IMR-90 (cell line): ENCODE measurements around the gene CD2BP2. TPM values are rescaled to one million over a fixed set of nuclear protein-coding genes. Genes with fewer than 3 reads are reported as not detected.

Experiments
- ATAC-seq: fragments of 200-7000 bp; cut with Tn5 transposase; 2 replicates; pipeline ENCODE4 v1.9.1; 2020; ENCODE audit warnings: low read depth, mild to moderate bottlenecking, moderate library complexity
- BruUV-seq: library from RNA; stranded (reverse); fragments of 400-500 nt; replicated peaks from 2 replicates; lab custom pipeline; 2021; lab: Mats Ljungman, UMichigan
- CTCF ChIA-PET: fragments of 300-600 bp; formaldehyde crosslinking; extraction: SDS; loops from one replicate; lab custom pipeline; 2021; ENCODE audit warnings: antibody characterized with exemption; lab: Yijun Ruan, JAX
- POLR2A ChIA-PET: fragments of 300-600 bp; sonication (Branson Sonifier 250); formaldehyde crosslinking; loops from one replicate; lab custom pipeline; 2022; ENCODE audit warnings: antibody characterized with exemption; ENCODE audit not compliant: unreplicated experiment; lab: Charles Lee
- DNase-seq: peaks from one replicate; pipeline ENCODE4 v3.0.0; 2013
- H2AFZ ChIP-seq: replicated peaks from 2 replicates; pipeline ENCODE3; 2013; ENCODE audit warnings: low read length, mild to moderate bottlenecking; ENCODE audit not compliant: poor library complexity
- H2AK5ac ChIP-seq: 2 replicates; pipeline ENCODE4 v1.6.1; 2013; ENCODE audit warnings: low read depth, low read length, inconsistent platforms
- H2AK9ac ChIP-seq: replicated peaks from 2 replicates; pipeline ENCODE3; 2013; ENCODE audit warnings: mild to moderate bottlenecking, low read depth, low read length, moderate library complexity; ENCODE audit not compliant: poor library complexity
- H2BK120ac ChIP-seq: 2 replicates; pipeline ENCODE4 v1.6.1; 2013; ENCODE audit warnings: low read depth, low read length, inconsistent platforms
- H2BK15ac ChIP-seq: 3 replicates; pipeline ENCODE4 v1.6.1; 2013; ENCODE audit warnings: low read depth, low read length, inconsistent platforms
- H2BK20ac ChIP-seq: 2 replicates; pipeline ENCODE4 v1.6.1; 2013; ENCODE audit warnings: low read depth, mild to moderate bottlenecking, inconsistent platforms, low read length, moderate library complexity
- H2BK5ac ChIP-seq: 2 replicates; pipeline ENCODE4 v1.6.1; 2013; ENCODE audit warnings: mild to moderate bottlenecking, low read depth, low read length, inconsistent platforms; ENCODE audit not compliant: poor library complexity, severe bottlenecking
- H3K14ac ChIP-seq: replicated peaks from 2 replicates; pipeline ENCODE4 v1.6.1; 2013; ENCODE audit warnings: low read depth, low read length, inconsistent platforms
- H3K18ac ChIP-seq: 2 replicates; pipeline ENCODE4 v1.6.1; 2013; ENCODE audit warnings: low read depth, low read length, control low read depth
- H3K23ac ChIP-seq: 2 replicates; pipeline ENCODE4 v1.6.1; 2013; ENCODE audit warnings: low read depth, low read length, inconsistent platforms
- H3K27ac ChIP-seq: 2 replicates; pipeline ENCODE4 v1.5.1; 2013; ENCODE audit warnings: mild to moderate bottlenecking, control low read depth, low read length; ENCODE audit not compliant: insufficient read depth
- H3K27me3 ChIP-seq: 2 replicates; pipeline ENCODE4 v1.6.1; 2013; ENCODE audit warnings: low read length; ENCODE audit not compliant: control insufficient read depth, insufficient read depth
- H3K36me3 ChIP-seq: 2 replicates; pipeline ENCODE4 v1.6.1; 2013; ENCODE audit warnings: low read length, mixed read lengths; ENCODE audit not compliant: control insufficient read depth, insufficient read depth
- H3K4ac ChIP-seq: 2 replicates; pipeline ENCODE4 v1.6.1; 2013; ENCODE audit warnings: low read depth, low read length, inconsistent platforms
- H3K4me1 ChIP-seq: 2 replicates; pipeline ENCODE4 v1.6.1; 2013; ENCODE audit warnings: low read length, mixed read lengths; ENCODE audit not compliant: control insufficient read depth, insufficient read depth
- H3K4me2 ChIP-seq: 2 replicates; pipeline ENCODE4 v1.6.1; 2013; ENCODE audit warnings: low read depth, mild to moderate bottlenecking, control low read depth, low read length, moderate library complexity
- H3K4me3 ChIP-seq: 2 replicates; pipeline ENCODE4 v1.5.1; 2013; ENCODE audit warnings: low read depth, mild to moderate bottlenecking, control low read depth, low read length, moderate library complexity; ENCODE audit not compliant: insufficient read depth
- H3K56ac ChIP-seq: 2 replicates; pipeline ENCODE4 v1.6.1; 2013; ENCODE audit warnings: low read length, inconsistent platforms; ENCODE audit not compliant: insufficient read depth; ENCODE audit errors: extremely low read depth
- H3K79me1 ChIP-seq, 2 experiments: 2 replicates each; pipeline ENCODE4 v1.6.1; 2013; ENCODE audit warnings: low read length in 2 of 2, inconsistent platforms in 1 of 2, low read depth in 1 of 2
- H3K9ac ChIP-seq: 2 replicates; pipeline ENCODE4 v1.6.1; 2013; ENCODE audit warnings: low read depth, low read length, control low read depth
- H3K9me1 ChIP-seq: 2 replicates; pipeline ENCODE4 v1.6.1; 2013; ENCODE audit warnings: low read length, inconsistent platforms; ENCODE audit not compliant: insufficient read depth
- H3K9me3 ChIP-seq: 2 replicates; pipeline ENCODE4 v1.6.1; 2013; ENCODE audit warnings: low read length; ENCODE audit not compliant: control insufficient read depth, insufficient read depth
- H4K20me1 ChIP-seq: 2 replicates; pipeline ENCODE4 v1.6.1; 2013; ENCODE audit warnings: low read length, inconsistent platforms; ENCODE audit not compliant: insufficient read depth
- H4K5ac ChIP-seq: 2 replicates; pipeline ENCODE4 v1.6.1; 2013; ENCODE audit warnings: mild to moderate bottlenecking, low read depth, low read length, control low read depth
- H4K8ac ChIP-seq, 2 experiments: 2 replicates each; pipeline ENCODE4 v1.6.1; 2013; ENCODE audit warnings: low read depth in 2 of 2, low read length in 2 of 2, control low read depth in 1 of 2, inconsistent platforms in 1 of 2
- H4K91ac ChIP-seq: 2 replicates; pipeline ENCODE4 v1.6.1; 2013; ENCODE audit warnings: low read depth, low read length, inconsistent platforms; ENCODE audit not compliant: insufficient read depth
- BHLHE40 ChIP-seq: fragments of 150-350 bp; IDR thresholded peaks from 2 replicates; pipeline ENCODE4 v1.6.1; 2016; ENCODE audit warnings: mild to moderate bottlenecking, low read depth, low read length
- CTCF ChIP-seq: conservative IDR thresholded peaks from 2 replicates; pipeline ENCODE4 v1.5.1; 2012; ENCODE audit warnings: mild to moderate bottlenecking, low read depth, low read length, improper control_type of control experiment
- ELK1 ChIP-seq: fragments of 150-350 bp; IDR thresholded peaks from 2 replicates; pipeline ENCODE4 v1.6.1; 2016; ENCODE audit warnings: low read depth, mild to moderate bottlenecking, low read length, moderate library complexity, borderline replicate concordance
- FOS ChIP-seq: fragments of 150-350 bp; IDR thresholded peaks from 2 replicates; pipeline ENCODE4 v1.6.1; 2016; ENCODE audit warnings: low read depth, low read length
- MAFK ChIP-seq: IDR thresholded peaks from 2 replicates; pipeline ENCODE4 v1.6.1; 2012; ENCODE audit warnings: low read depth, low read length, improper control_type of control experiment
- MAZ ChIP-seq: IDR thresholded peaks from 2 replicates; pipeline ENCODE4 v1.6.1; 2012; ENCODE audit warnings: low read depth, mild to moderate bottlenecking, low read length, improper control_type of control experiment, moderate library complexity, borderline replicate concordance
- NFE2L2 ChIP-seq: fragments of 150-350 bp; IDR thresholded peaks from 2 replicates; pipeline ENCODE4 v1.6.1; 2016; ENCODE audit warnings: low read depth, mild to moderate bottlenecking, low read length
- RAD21 ChIP-seq: IDR thresholded peaks from 2 replicates; pipeline ENCODE4 v1.6.1; 2012; ENCODE audit warnings: low read length, improper control_type of control experiment
- RCOR1 ChIP-seq: IDR thresholded peaks from 2 replicates; pipeline ENCODE4 v1.6.1; 2012; ENCODE audit warnings: mild to moderate bottlenecking, low read length, improper control_type of control experiment; ENCODE audit not compliant: insufficient replicate concordance
- USF2 ChIP-seq: fragments of 150-350 bp; IDR thresholded peaks from 2 replicates; pipeline ENCODE4 v1.6.1; 2017; ENCODE audit warnings: mild to moderate bottlenecking, antibody characterized with exemption, low read length, low read depth
- WGBS, 2 experiments: methylation state at CpG; one replicate each; pipeline versions ENCODE4 v1.1.5 to v1.1.7; 2013; ENCODE audit warnings: missing lambda C conversion rate in 2 of 2; ENCODE audit not compliant: insufficient read length in 1 of 2; ENCODE audit errors: extremely low coverage in 2 of 2; 5-methylcytosine and 5-hydroxymethylcytosine counted together
- dilution Hi-C: fragments of 300-500 bp; cut with HindIII; formaldehyde crosslinking; loops from one replicate; pipeline ENCODE4 v1.14.3; 2018; ENCODE audit warnings: low sequenced_read_pairs; ENCODE audit not compliant: unreplicated experiment
- in situ Hi-C: fragments of 300-500 bp; cut with MboI; formaldehyde crosslinking; loops from 3 replicates; pipeline ENCODE4 v1.14.3; 2019; ENCODE audit warnings: low sequenced_read_pairs, inconsistent platforms, mixed read lengths
- intact Hi-C: fragments of 100-400 bp; cut with micrococcal nuclease; formaldehyde crosslinking; loops from 2 replicates; pipeline ENCODE4 v1.10.0; 2022
- polyA plus RNA-seq, 3 experiments: library from polyadenylated mRNA; depleted of rRNA; stranded (reverse); fragments of >200 nt; gene quantifications; 2 replicates each; pipeline ENCODE4 v1.2.3, GENCODE V29; 2012; ENCODE audit warnings: low replicate concordance in 1 of 3
- total RNA-seq: library from RNA; depleted of rRNA; stranded (reverse); fragments of >200 nt; gene quantifications from 2 replicates; pipeline ENCODE4 v1.2.3, GENCODE V29; 2012

The CD2BP2 gene
- total and polyA plus RNA-seq, 2 of the 4 experiments (the other 2 are of a cell fraction) = 29.6 to 41.1 TPM

GRCh38 chr16:30398661-30399434 is 43.7 kb upstream of the CD2BP2 start:
- ChIA-PET POLR2A (no interaction called here), CTCF (interaction anchor here (0.9 kb wide), 1 partner anchor 11 kb away, joined by 3 read pairs; no protein-coding TSS in a partner anchor)
- H3K4me2 ChIP-seq = no peak overlapping the region
- no peaks in the 10 kb centered on the region for H4K20me1 ChIP-seq
- peak overlapping the region; percentile 84 for H2AK5ac ChIP-seq
- H3K9me1 ChIP-seq = peaks cover 4% of the 10 kb centered on the region; the same call in 1 of the 2 replicates
- H2BK20ac ChIP-seq = peak overlapping the region; percentile 2; the same call in 1 of the 2 replicates
- H3K23ac ChIP-seq = peak overlapping the region; percentile 95; the same call in 1 of the 2 replicates
- TF ChIP-seq FOS (no peak), RAD21 (no peak), ELK1 (no peak), BHLHE40 (no peak), RCOR1 (no peak), CTCF (no peak), MAFK (no peak), NFE2L2 (no peak), USF2 (no peak), MAZ (no peak)
- no peak overlapping the region; the same call in 1 of the 2 replicates for H3K4ac ChIP-seq
- no peak overlapping the region for H3K56ac ChIP-seq
- H3K9ac ChIP-seq = no peak overlapping the region
- H2BK5ac ChIP-seq = no peak overlapping the region
- in situ Hi-C loops = no loop called here
- dilution Hi-C loops = no loop called here
- no peak overlapping the region for H2BK120ac ChIP-seq
- H2AFZ ChIP-seq = no peak overlapping the region
- H4K8ac ChIP-seq = peak overlapping the region in 1 of 2 experiments; percentile 4; a peak in 2 of 4 replicates
- no TSS peak for BruUV-seq
- no peaks in the 10 kb centered on the region for H3K27me3 ChIP-seq
- H3K4me1 ChIP-seq = peaks cover 10% of the 10 kb centered on the region
- H3K27ac ChIP-seq = no peak overlapping the region; the same call in 1 of the 2 replicates
- peak overlapping the region; percentile 82 for H2AK9ac ChIP-seq
- intact Hi-C loops = no loop called here
- peaks cover 0 to 46% of the 10 kb centered on the region in 2 experiments; a peak in 3 of 4 replicates for H3K79me1 ChIP-seq
- H2BK15ac ChIP-seq = no peak overlapping the region
- ATAC-seq (no peak), DNase-seq (no peak)
- H4K91ac ChIP-seq = no peak overlapping the region
- H3K9me3 ChIP-seq = no peaks in the 10 kb centered on the region
- no peak overlapping the region for H3K18ac ChIP-seq
- H3K4me3 ChIP-seq = no peak overlapping the region
- no peak overlapping the region; the same call in 1 of the 2 replicates for H4K5ac ChIP-seq
- whole genome bisulfite sequencing, 2 experiments = 88% methylated on average over 5 of the region's 23 CpGs; no CpG with 5 or more reads in 1 of the 2 experiments
- peaks cover 12% of the 10 kb centered on the region; the same call in 1 of the 2 replicates for H3K36me3 ChIP-seq
- no peak overlapping the region for H3K14ac ChIP-seq
